ENCODE data around the gene TPGS1. TPM values are rescaled to one million over a fixed set of nuclear protein-coding genes. Genes with fewer than 3 reads are reported as not detected.

TPGS1 gene
- total and polyA plus RNA-seq, 11 donors = 5.7 to 39.3 (median 11.7) TPM

- no peaks in the 10 kb centered on the region for H3K9me3 ChIP-seq
- no peak for TF ChIP-seq POLR2A (IDR thresholded peaks at IDR 0.05)
- no peak for TF ChIP-seq CTCF (IDR thresholded peaks at IDR 0.05)
- H3K4me3 ChIP-seq = peak overlapping the region in 11 of 12 donors; percentile 74 to 100 (median 95)
- intact Hi-C loops (cut with DNase I) = loop anchor here in 5 of 10 donors (5.0 to 10.0 kb wide), 2 partner anchors 38 to 101 kb away; partner anchors contain the start of genes BSG (in 4 of the 5), FGF22 (in 1 of the 5) and POLRMT (in 1 of the 5)
- H3K4me1 ChIP-seq = peaks cover 16 to 44% (median 29%) of the 10 kb centered on the region in 12 donors
- no peaks in the 10 kb centered on the region for H3K27me3 ChIP-seq
- DNase-seq (no peak), ATAC-seq (no peak)
- H3K36me3 ChIP-seq = peaks cover 0 to 41% (median 35%) of the 10 kb centered on the region in 9 donors
- peak overlapping the region; percentile 51 to 100 (median 98) for H3K27ac ChIP-seq
- 60 to 87% (median 80%) methylated on average over 13 to 14 of the region's 14 CpGs for WGBS, 4 donors
Observed at GRCh38 chr19:534088-534487, 26.8 kb downstream of the TPGS1 start.

- H3K27ac ChIP-seq = peak overlapping the region in 5 of 12 donors; percentile 6 to 34 (median 26)
Observed at GRCh38 chr19:535017-535835, 27.9 kb downstream of the TPGS1 start.

GRCh38 chr19:536031-536880 lies 29.0 kb downstream of the TPGS1 start:
- peaks cover 16 to 44% (median 26%) of the 10 kb centered on the region in 12 donors for H3K4me1 ChIP-seq
- no peaks in the 10 kb centered on the region for H3K9me3 ChIP-seq
- intact Hi-C loops (cut with DNase I) = loop anchor here in 1 of 10 donors (10.0 kb wide), 1 partner anchor 99 kb away; the partner anchor contains the start of genes FGF22 and POLRMT
- H3K36me3 ChIP-seq = peaks cover 0 to 54% (median 48%) of the 10 kb centered on the region in 9 donors
- H3K27ac ChIP-seq = no peak overlapping the region
- no peak overlapping the region for H3K4me3 ChIP-seq
- 88 to 92% (median 90%) methylated on average over 34 to 55 of the region's 55 CpGs for WGBS, 4 donors
- no peak for TF ChIP-seq CTCF (IDR thresholded peaks at IDR 0.05)
- TF ChIP-seq POLR2A (IDR thresholded peaks at IDR 0.05) = no peak
- DNase-seq = no peak
- no peaks in the 10 kb centered on the region for H3K27me3 ChIP-seq
- ATAC-seq = no peak

More at GRCh38 chr19:535017-535835, 27.9 kb downstream of the TPGS1 start:
- Histone ChIP-seq H3K36me3 (peaks cover 0 to 48% (median 43%) of the 10 kb centered on the region in 9 donors), H3K9me3 (no peaks in the 10 kb centered on the region), H3K4me1 (peaks cover 16 to 49% (median 30%) of the 10 kb centered on the region in 12 donors), H3K27me3 (no peaks in the 10 kb centered on the region), H3K4me3 (no peak overlapping the region)
- DNase-seq = no peak
- intact Hi-C loops (cut with DNase I) = loop anchor here in 1 of 10 donors (10.0 kb wide), 1 partner anchor 100 kb away; the partner anchor contains the start of genes FGF22 and POLRMT
- TF ChIP-seq POLR2A (IDR thresholded peaks at IDR 0.05) = no peak
- TF ChIP-seq CTCF (IDR thresholded peaks at IDR 0.05) = peak in 1 of 12 donors; percentile 17
- WGBS, 4 donors = 50 to 71% (median 61%) methylated on average over 10 to 16 of the region's 16 CpGs
- ATAC-seq = no peak
